Hepatocyte (in vitro differentiated cells): ENCODE data around the gene THOP1. TPM values are rescaled to one million over a fixed set of nuclear protein-coding genes. Genes with fewer than 3 reads are reported as not detected.

Source experiments
- DNase-seq: peaks from one replicate; pipeline ENCODE4 v3.0.0-alpha.2; 2016; ENCODE audit warnings: low spot score
- H2AFZ ChIP-seq: fragments of 200-600 bp; sonication (generic); 2 replicates; pipeline ENCODE4 v1.6.0; 2016; ENCODE audit warnings: antibody characterized with exemption, mild to moderate bottlenecking
- H3K27ac ChIP-seq: fragments of 200-600 bp; sonication (generic); 2 replicates; pipeline ENCODE4 v1.5.1; 2016; ENCODE audit warnings: mild to moderate bottlenecking
- H3K27me3 ChIP-seq: fragments of 200-600 bp; sonication (generic); 2 replicates; pipeline ENCODE4 v1.6.1; 2016
- H3K36me3 ChIP-seq: fragments of 200-600 bp; sonication (generic); replicated peaks from 2 replicates; pipeline ENCODE4 v1.5.1; 2016; ENCODE audit warnings: low read depth; ENCODE audit not compliant: insufficient read depth
- H3K4me1 ChIP-seq: fragments of 200-600 bp; sonication (generic); 2 replicates; pipeline ENCODE4 v1.5.1; 2016; ENCODE audit warnings: mild to moderate bottlenecking, moderate library complexity; ENCODE audit not compliant: insufficient read depth
- H3K4me2 ChIP-seq: fragments of 200-600 bp; sonication (generic); 2 replicates; pipeline ENCODE4 v1.6.0; 2016
- H3K4me3 ChIP-seq: fragments of 200-600 bp; sonication (generic); 2 replicates; pipeline ENCODE4 v1.5.1; 2016; ENCODE audit warnings: mild to moderate bottlenecking
- H3K79me2 ChIP-seq: fragments of 200-600 bp; sonication (generic); 2 replicates; pipeline ENCODE4 v1.6.0; 2017; ENCODE audit warnings: mild to moderate bottlenecking
- H3K9me2 ChIP-seq: fragments of 200-600 bp; sonication (generic); replicated peaks from 2 replicates; pipeline ENCODE4 v1.6.0; 2017; ENCODE audit warnings: mild to moderate bottlenecking; ENCODE audit not compliant: insufficient read depth
- H3K9me3 ChIP-seq: fragments of 200-600 bp; sonication (generic); 2 replicates; pipeline ENCODE4 v1.5.1; 2016; ENCODE audit warnings: low read depth, mild to moderate bottlenecking
- H4K20me1 ChIP-seq: fragments of 200-600 bp; sonication (generic); 2 replicates; pipeline ENCODE4 v1.6.0; 2016; ENCODE audit warnings: mild to moderate bottlenecking; ENCODE audit not compliant: insufficient read depth, poor library complexity, severe bottlenecking
- CTCF ChIP-seq: fragments of 200-600 bp; sonication (generic); IDR thresholded peaks from 2 replicates; pipeline ENCODE4 v1.5.1; 2016; ENCODE audit warnings: antibody characterized with exemption, mild to moderate bottlenecking; ENCODE audit not compliant: poor library complexity
- EZH2 ChIP-seq: fragments of 200-600 bp; sonication (generic); IDR thresholded peaks from 2 replicates; pipeline ENCODE4 v1.6.1; 2016; ENCODE audit warnings: antibody characterized with exemption, mild to moderate bottlenecking, borderline replicate concordance
- EZH2phosphoT487 ChIP-seq: fragments of 200-600 bp; sonication (generic); IDR thresholded peaks from one replicate; pipeline ENCODE4 v1.6.1; 2018; ENCODE audit warnings: antibody characterized with exemption, mild to moderate bottlenecking, low read depth, moderate library complexity; ENCODE audit not compliant: unreplicated experiment, severe bottlenecking
- WGBS: methylation state at CpG from one replicate; pipeline ENCODE4 v1.1.6; 2016; ENCODE audit warnings: low lambda C conversion rate; ENCODE audit errors: missing lambda C conversion rate; 5-methylcytosine and 5-hydroxymethylcytosine counted together
- polyA plus RNA-seq: library from polyadenylated mRNA; unstranded; fragments of >200 nt; fragmentation: Nextera tagmentation; extraction: Ambion mirVana; gene quantifications from 2 replicates; pipeline ENCODE4 v1.2.1, GENCODE V29; 2016
- total RNA-seq: library from RNA; depleted of rRNA; stranded (reverse); fragments of >200 nt; gene quantifications from 2 replicates; pipeline ENCODE4 v1.2.3, GENCODE V29; 2014

THOP1 gene
- total and polyA plus RNA-seq, 2 experiments from 2014 or later: 61.4 to 64.3 TPM

- 99% methylated on average over 11 of the region's 11 CpGs for WGBS
- Histone ChIP-seq H3K27ac (no peak overlapping the region), H2AFZ (no peak overlapping the region), H3K4me3 (no peak overlapping the region), H3K9me2 (no peaks in the 10 kb centered on the region), H3K36me3 (peaks cover 25% of the 10 kb centered on the region), H3K27me3 (no peaks in the 10 kb centered on the region), H4K20me1 (no peaks in the 10 kb centered on the region), H3K79me2 (peaks cover 6% of the 10 kb centered on the region), H3K9me3 (peaks cover 68% of the 10 kb centered on the region), H3K4me1 (no peaks in the 10 kb centered on the region), H3K4me2 (no peak overlapping the region)
- no peak for DNase-seq
- TF ChIP-seq CTCF (no peak), EZH2 (no peak), EZH2phosphoT487 (no peak)
Observed at GRCh38 chr19:2853015-2853606, 67.8 kb downstream of the THOP1 start.

GRCh38 chr19:2854849-2855248, 69.5 kb downstream of the THOP1 start:
- 100% methylated on average over 3 of the region's 3 CpGs for WGBS
- Histone ChIP-seq H3K27me3 (no peaks in the 10 kb centered on the region), H3K9me2 (no peaks in the 10 kb centered on the region), H3K79me2 (no peaks in the 10 kb centered on the region), H3K4me2 (no peak overlapping the region), H3K4me3 (no peak overlapping the region), H3K9me3 (peaks cover 68% of the 10 kb centered on the region), H4K20me1 (no peaks in the 10 kb centered on the region), H3K36me3 (peaks cover 25% of the 10 kb centered on the region), H3K4me1 (no peaks in the 10 kb centered on the region), H3K27ac (no peak overlapping the region), H2AFZ (no peak overlapping the region)
- no peak for DNase-seq
- TF ChIP-seq CTCF (no peak), EZH2phosphoT487 (no peak), EZH2 (no peak)

- Histone ChIP-seq H3K79me2 (no peaks in the 10 kb centered on the region), H2AFZ (no peak overlapping the region), H3K9me3 (peaks cover 57% of the 10 kb centered on the region), H3K4me2 (no peak overlapping the region), H3K36me3 (peaks cover 22% of the 10 kb centered on the region), H3K27me3 (no peaks in the 10 kb centered on the region), H3K9me2 (no peaks in the 10 kb centered on the region), H3K4me3 (no peak overlapping the region), H3K4me1 (no peaks in the 10 kb centered on the region), H3K27ac (no peak overlapping the region), H4K20me1 (no peaks in the 10 kb centered on the region)
- TF ChIP-seq EZH2phosphoT487: no peak
- TF ChIP-seq EZH2: no peak
- TF ChIP-seq CTCF: no peak
- WGBS: 93% methylated on average over 5 of the region's 5 CpGs
- DNase-seq: no peak
Observed at GRCh38 chr19:2856457-2857050, 71.3 kb downstream of the THOP1 start.

GRCh38 chr19:2858864-2859263, 73.6 kb downstream of the THOP1 start:
- DNase-seq: no peak
- Histone ChIP-seq H3K27ac (no peak overlapping the region), H3K27me3 (no peaks in the 10 kb centered on the region), H3K4me3 (no peak overlapping the region), H3K79me2 (no peaks in the 10 kb centered on the region), H3K4me1 (no peaks in the 10 kb centered on the region), H2AFZ (no peak overlapping the region), H3K9me2 (no peaks in the 10 kb centered on the region), H3K4me2 (no peak overlapping the region), H3K36me3 (peaks cover 6% of the 10 kb centered on the region), H4K20me1 (no peaks in the 10 kb centered on the region), H3K9me3 (peaks cover 34% of the 10 kb centered on the region)
- 97% methylated on average over 27 of the region's 27 CpGs for WGBS
- TF ChIP-seq EZH2 (no peak), CTCF (no peak), EZH2phosphoT487 (no peak)
